Measurements from ENCODE around the gene CCN5.

GRCh38 chr20:44756011-44756688, 41.0 kb downstream of the CCN5 start:
- TF ChIP-seq CTCF (conservative IDR thresholded peaks at IDR 0.05) (no peak), EZH2 (IDR thresholded peaks at IDR 0.05; ENCODE audit: low read depth) (no peak)

Measured in PC-9 (cell line).